NCI-H187 treated with DMSO at 0.1 percent for 48 hours (cell line): ENCODE measurements around the gene NCMAP.

Experiments
- DNase-seq: peaks from one replicate; lab custom pipeline; 2025; lab: John Stamatoyannopoulos, UW

NCMAP gene

DNA sequence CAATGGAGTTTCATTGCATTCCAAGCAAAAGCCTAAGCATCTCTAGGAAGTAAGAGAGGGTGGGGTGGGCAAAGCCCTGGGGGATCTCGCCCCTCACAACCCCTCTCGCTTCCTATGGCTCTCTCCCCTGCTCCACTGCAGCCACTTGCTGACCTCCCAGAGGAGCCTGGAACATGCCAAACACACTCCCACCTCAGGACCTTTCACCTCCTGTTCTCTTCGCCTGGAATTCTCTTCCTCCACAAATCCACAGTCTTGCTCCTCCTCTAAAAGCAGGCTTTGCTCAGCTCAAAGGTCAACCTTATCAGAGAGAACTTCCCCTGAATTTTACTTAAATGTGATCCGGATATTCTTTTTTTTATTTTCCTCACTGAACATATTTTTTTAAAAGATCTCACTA lies 66.3 kb downstream of the NCMAP start:
- no peak for DNase-seq

DNA sequence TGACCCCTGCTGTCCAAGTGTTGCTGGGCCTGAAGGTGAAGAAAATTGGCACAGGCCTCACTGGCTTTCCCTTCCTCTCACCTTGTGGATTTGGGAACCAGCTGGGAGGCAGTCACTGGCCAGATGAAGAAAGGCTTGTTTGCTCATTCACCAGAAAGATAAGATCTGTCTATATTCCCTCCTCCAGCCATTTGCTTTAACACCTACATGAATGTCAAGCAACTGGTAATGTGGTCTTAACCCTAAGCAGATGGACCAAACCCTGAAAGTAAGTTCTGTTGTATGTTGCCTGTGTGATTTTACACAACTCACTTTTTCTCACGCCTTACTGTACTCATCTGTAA lies 76.9 kb downstream of the NCMAP start:
- DNase-seq, result no peak

DNA sequence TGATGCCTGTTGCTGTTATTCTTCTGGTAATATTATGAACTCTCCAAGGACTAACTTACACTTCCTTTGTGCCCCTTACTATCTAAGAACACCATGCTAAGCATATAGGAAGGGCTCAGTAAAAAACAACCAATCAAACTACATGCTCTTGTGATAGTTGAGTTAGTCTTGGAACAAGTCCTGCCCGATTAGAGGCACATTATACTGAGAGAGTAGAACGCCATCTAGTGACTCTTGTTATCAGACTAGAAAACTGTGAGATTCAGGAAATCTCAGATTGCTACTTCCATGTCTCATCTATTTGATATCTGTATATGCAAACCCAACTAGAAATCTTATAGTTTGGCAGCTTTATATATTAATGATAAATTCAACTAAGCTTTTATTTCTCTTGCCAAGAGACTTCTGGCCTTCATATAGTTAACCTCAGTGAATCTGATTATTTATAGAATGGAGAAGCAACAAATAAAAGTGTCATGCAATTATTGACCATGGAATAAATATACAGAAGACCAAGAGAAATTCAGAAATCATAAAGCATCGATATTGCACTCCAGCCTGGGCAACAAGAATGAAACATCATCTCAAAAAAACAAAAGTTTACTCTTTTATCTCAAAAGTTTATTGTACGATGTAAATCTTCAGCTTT lies 79.4 kb downstream of the NCMAP start:
- peak; percentile 55 for DNase-seq

DNA sequence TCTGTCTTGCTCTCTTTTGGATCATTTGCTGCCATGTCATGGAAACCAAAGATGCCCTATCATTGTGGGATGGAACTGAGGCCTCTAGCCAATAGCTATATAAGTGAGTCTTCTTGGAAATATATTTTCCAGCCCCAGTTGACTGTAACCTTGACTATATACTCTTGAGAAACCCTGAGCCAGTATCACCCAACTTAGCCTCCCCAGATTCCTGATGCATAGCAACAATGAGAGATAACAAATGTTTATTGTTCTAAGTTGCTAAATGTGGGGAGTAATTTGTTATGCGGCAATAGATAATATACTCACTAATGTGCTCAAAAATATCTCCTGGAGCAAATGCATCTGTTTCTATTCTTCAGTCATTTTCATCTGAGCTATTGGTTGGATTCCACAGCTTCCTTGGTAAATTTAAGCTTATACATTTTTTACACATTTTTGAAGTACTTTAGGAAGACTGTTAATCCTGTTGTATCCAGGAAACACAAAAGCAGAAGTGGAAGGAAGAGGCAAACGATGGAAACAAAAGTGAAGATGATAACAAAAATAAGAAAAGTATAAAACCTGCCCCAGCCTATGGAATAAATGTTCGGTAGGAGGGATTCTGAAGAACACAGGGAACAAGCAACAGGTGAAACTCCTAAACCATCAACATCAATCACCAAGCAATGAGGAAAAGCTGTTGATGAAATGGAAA lies 80.9 kb downstream of the NCMAP start:
- no peak for DNase-seq

DNA sequence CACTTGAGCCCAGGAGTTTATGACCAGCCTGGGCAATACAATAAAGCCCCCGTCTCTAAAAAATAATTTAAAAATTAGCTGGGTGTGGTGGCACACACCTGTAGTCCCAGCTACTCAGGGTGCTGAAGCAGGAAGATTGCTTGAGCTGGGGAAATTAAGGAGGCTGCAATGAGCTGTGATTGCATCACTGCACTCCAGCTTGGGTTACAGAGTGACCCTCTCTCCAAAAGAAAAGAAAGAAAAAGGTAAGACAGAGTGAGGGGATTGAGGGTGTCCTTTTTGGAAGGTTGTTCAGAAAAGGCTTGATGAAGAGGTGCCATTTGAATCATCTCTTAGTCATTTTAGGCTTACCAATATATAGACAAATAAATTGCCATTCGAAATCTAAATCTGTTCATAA lies 83.2 kb downstream of the NCMAP start:
- DNase-seq, result no peak

DNA sequence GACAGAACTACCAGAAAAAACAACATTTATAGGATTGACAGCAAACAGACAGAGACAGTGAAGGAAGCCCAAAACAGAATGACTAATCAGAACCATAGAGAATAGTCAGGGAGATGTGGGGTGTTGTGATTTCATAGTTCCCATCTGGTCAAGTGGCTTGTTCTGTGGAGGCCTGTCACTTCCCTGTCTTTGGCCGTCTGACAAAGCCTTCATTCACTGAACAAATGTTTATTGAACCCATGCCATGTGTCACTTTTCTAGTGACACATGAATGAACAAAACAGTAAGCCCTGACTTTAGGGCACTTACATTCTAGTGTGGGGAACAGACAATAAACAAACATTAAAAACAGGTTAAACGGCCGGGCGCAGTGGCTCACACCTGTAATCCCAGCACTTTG lies 84.0 kb downstream of the NCMAP start:
- DNase-seq, result no peak

DNA sequence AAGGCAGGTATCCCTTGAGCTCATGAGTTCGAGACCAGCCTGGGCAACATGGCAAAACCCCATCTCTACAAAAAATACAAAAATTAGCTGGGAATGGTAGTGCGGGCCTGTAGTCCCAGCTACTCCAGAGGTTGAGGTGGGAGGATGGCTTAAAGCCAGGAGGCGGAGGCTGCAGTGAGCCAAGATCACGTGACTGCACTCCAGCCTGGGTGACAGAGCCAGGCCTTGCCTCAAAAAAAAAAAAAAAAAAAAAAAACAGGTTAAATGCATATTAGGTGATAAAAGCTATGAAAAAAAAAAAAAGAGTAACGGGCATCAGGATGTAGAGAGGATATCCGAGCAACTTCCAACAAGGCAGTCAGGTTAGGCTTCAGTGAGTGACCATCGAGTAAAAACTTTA lies 84.4 kb downstream of the NCMAP start:
- DNase-seq, result no peak

DNA sequence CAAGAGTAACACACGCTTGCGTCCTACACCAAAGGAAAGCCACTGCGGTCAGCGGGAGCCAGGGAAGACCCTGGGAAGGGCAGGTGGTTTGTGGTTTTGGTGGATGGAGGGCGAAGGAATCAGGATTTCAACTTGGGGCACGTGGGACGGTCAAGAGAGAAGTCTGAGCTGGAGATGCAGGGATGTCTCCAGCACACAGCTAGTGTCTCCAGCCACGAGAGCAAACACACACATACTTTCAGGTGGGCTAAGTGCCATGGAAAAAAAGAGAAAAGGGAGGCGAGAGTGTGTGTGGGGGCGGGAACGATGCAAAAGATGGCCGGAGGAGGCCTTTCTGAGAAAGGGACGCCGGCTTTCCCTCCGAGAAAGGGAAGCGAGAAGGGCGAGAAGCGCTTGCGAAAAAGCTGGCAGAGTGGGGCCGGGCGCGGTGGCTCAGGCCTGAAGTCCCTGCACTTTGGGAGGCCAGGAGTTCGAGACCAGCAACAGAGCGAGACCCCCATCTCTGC lies 85.8 kb downstream of the NCMAP start:
- no peak for DNase-seq

DNA sequence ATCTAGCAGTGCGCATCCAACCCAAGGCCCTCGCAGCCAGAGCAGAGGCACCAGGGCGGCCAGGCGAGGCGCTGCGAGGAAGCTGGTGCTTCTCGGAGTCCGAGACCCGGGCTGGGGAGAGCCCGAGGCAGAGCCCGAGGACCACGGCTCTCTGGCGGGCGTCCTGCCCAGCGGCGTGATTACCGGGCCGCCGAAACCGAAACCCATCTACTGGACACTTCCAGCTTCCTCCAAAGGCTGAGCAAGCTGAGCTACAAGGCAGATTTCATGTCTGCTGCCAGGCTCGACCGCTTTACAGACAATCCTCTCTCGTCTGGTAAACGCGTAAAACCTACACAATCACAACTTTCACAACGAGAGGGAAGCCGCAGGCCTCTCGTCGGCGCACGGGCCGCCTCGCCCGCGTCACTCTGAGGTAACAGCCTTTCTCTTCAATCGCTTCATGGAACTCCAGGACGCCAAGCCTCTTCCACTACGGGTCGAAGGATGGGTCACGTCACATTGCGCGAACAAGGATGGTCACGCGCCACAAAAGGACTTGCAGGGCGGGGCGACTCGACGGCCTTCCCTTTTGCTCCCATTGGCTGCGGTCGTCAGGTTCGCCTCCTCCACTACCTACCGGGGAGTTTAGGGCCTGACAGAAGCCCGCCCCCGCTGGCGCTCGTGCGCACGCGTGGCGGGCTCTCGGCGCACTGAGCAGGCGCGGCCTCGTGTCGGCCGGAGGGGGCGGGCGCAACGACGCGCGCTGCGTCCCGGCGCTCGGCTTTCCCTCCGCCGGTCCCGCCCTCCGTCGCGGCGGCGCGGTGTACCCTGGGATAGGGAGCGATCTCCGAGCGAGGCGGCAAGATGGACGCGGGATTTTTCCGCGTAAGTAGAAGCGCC lies 86.8 kb downstream of the NCMAP start, which contains the start of gene SRRM1:
SRRM1 (plus strand) TSS at position 822 of the 882 bp plus-strand sequence; CDS start at position 847, 25 bp downstream.
- DNase-seq, result peak; percentile 93

DNA sequence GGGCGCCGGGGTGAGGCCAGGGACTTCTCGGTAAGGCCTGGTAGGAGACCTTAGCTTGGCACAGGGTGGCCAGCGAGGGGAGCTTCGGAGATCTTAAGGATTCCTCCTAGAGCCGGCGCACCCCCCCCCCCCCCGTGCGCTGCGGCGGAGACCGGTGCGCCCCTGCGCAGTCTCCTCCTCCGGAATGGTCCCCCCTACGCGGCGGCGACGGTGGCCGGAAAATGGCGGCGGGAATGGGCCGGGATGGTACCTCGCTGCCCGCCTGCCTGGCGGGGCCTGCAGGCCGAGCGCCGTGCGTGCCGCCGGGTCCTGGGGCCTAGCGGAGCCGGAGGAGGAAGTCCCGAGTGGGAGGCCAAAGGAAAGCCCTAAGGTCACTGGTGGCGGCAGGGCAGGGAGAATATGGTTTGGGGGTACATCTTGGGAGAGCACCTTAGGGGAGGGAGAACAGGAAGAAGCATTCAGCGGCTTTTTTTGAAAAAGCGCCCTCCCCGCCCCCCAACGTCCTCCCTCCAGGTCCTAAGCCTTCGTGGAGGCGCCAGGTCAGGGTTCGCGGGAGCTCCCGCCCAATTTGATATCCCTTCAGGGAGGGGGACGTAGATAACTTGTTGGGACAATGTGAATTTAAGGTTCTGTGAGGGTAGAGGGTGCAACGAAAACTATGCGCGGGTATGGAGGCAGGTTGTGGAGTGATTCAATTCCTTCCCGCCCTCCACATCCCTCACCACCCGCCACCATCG lies 87.6 kb downstream of the NCMAP start:
- DNase-seq, result no peak

DNA sequence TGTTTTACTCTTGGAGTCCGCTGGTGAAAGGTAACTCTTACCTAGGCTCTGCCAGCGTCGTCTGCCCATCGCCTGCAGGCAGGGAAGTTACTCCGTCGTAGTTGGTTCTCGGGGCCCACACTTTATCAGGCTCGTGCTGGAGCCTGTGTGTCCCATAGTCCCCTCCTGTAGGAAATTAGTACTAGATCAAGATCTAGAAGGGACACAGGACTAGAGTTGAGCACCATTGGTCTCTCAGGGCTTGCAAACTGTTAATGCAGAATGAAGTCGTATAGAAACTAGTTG lies 88.2 kb downstream of the NCMAP start:
- no peak for DNase-seq

DNA sequence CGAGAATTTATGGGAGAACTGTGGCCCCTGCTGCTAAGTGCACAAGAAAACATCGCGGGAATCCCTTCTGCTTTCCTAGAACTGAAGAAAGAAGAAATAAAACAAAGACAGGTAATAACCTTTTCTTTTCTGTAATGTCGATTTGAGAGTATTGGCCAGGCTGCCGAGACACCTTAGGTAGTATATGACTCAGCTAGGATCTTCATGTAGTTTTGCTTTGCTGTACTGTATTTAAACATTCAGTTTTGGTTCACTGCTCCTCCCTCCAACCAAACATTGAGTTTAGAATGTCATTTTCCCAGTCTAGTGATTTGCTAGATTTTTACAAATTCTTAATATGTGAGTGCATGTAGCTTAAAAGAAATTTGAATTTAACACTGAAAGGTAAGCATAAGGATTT lies 93.0 kb downstream of the NCMAP start:
- DNase-seq, result no peak

DNA sequence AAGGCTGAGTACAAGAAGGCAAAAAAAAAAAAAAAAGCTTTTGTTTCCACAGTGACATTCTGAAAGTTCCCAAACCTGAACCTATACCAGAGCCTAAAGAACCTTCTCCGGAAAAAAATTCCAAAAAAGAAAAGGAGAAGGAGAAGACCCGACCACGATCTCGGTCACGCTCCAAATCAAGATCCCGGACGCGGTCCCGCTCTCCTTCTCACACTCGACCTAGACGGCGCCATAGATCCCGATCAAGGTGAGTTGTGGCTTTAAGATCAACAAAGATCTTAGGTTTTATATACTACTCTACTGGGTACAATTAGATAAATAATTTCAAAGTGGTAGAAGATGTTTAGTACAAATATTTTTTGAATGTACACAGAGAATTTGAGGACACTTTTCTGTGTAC lies 96.5 kb downstream of the NCMAP start:
- no peak for DNase-seq

DNA sequence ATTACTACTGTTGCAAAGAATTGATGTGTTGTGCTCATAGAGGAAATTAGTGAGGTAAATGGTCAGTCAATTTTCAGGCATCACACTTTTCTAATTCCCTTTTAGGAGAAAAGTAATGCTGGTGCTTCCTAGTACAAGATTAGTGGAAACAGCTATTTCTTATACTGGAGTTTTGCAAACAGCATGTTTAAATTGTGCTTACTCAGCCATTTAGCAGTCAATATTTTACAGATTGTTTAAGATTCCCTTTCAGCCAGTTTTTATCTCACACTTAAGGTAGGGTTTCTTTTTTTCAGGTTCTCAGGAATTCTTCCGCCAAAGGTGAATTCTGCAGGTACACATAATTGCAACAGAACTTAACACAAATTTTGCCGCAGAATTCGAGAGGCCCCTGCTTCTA lies 98.1 kb downstream of the NCMAP start:
- no peak for DNase-seq

DNA sequence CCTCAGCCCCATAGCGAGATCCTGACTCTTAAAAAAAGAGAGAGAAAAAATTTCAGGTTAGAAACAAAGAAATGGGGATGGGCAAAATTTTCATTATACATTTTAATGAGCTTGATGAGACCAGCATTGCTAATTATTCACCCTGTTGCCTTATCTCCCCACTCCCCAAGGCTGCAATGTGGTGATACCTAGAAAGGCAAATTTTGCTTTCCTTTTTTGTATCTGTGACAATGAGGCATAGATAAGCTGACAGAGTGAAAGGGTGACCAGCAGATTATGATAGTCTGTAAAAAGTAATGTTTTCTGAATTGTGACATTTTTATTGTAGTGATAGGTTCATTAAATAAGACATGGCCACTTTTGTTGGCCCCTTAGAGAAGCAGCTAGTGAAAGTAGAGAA lies 100.2 kb downstream of the NCMAP start:
- DNase-seq, result no peak

DNA sequence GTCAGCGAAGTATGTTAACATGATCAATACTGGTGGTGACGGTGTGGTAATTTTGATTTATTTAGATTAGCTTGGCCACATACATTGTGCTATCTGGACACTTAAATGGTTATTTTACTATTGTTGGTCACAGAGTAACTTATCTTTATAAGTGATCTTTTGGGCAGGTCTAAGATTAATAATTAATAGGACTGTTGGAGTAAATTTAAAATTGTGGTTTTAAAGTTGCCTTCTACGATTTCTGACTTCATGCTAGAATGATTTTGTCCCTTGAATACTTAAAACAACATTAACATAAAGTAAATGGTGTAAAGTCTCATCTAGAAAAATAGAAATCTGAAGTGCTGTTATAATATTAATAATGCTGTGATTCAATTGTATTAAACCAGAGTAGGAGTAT lies 101.9 kb downstream of the NCMAP start:
- no peak for DNase-seq
